Measurements from ENCODE around the gene ME2.

DNA sequence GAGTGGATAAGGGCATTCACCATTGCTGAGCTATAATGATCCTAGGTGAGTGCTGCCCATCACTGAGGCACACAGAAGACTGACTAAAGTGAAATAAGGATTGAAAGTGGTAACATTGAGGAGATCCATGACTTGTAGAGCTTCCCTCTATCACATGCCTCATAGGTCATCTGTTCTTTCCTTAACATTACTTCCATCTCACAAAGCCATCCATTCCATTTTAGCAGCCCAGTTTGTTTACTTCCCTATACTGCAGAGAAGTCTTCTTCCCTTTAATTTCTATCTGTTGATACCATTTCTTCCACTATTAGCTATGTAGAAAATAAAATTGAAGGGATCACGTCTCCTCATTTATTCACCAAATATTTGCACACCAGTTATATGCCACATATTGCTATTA lies 32.1 kb downstream of the ME2 start:
- TF ChIP-seq, protein P1, sequence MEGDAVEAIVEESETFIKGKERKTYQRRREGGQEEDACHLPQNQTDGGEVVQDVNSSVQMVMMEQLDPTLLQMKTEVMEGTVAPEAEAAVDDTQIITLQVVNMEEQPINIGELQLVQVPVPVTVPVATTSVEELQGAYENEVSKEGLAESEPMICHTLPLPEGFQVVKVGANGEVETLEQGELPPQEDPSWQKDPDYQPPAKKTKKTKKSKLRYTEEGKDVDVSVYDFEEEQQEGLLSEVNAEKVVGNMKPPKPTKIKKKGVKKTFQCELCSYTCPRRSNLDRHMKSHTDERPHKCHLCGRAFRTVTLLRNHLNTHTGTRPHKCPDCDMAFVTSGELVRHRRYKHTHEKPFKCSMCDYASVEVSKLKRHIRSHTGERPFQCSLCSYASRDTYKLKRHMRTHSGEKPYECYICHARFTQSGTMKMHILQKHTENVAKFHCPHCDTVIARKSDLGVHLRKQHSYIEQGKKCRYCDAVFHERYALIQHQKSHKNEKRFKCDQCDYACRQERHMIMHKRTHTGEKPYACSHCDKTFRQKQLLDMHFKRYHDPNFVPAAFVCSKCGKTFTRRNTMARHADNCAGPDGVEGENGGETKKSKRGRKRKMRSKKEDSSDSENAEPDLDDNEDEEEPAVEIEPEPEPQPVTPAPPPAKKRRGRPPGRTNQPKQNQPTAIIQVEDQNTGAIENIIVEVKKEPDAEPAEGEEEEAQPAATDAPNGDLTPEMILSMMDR (IDR thresholded peaks at IDR 0.05): no peak
- TF ChIP-seq POLR2A (IDR thresholded peaks at IDR 0.05) (no peak), EP300 (IDR thresholded peaks at IDR 0.05) (no peak)

All from tibial nerve (tissue), 4 donors.